GM18951 (cell line): ENCODE data around the gene KIR2DL1.
"Not testable (repeated sequence)": the region's sequence is repeated elsewhere in the genome, so short reads cannot be mapped to it uniquely, and the experiment has no call there.

ENCODE experiments used
- POLR2A ChIP-seq: IDR thresholded peaks from 4 replicates; pipeline ENCODE4 v1.6.1; 2011; ENCODE audit warnings: mild to moderate bottlenecking; ENCODE audit not compliant: insufficient read length, insufficient read depth; ENCODE audit errors: extremely low read depth
- in situ Hi-C: fragments of 300-500 bp; cut with MboI; formaldehyde crosslinking; loops from one replicate; pipeline ENCODE4 v1.12.0; 2022; ENCODE audit warnings: low sequenced_read_pairs, mixed read lengths, inconsistent platforms; ENCODE audit not compliant: unreplicated experiment

Gene KIR2DL1

DNA sequence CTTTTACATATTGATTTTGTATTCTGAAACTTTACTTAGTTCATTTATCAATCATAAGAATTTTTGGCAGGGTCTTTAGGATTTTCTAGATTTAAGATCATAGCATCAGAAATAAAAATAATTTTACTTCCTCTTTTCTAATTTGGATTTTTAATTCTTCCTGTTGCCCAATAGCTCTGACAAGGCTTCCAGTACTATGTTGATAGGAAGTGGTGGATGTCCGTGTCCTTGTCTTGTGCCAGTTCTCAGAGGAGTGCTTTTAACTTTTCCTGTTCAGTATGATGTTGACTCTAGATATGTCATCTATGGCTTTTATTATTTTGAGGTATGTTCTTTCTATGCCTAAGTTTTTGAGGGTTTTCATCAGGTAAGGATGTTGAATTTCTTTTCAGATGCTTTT is 26.2 kb downstream of the KIR2DL1 start:
- in situ Hi-C loops = no loop called here
- no peak for TF ChIP-seq POLR2A

DNA sequence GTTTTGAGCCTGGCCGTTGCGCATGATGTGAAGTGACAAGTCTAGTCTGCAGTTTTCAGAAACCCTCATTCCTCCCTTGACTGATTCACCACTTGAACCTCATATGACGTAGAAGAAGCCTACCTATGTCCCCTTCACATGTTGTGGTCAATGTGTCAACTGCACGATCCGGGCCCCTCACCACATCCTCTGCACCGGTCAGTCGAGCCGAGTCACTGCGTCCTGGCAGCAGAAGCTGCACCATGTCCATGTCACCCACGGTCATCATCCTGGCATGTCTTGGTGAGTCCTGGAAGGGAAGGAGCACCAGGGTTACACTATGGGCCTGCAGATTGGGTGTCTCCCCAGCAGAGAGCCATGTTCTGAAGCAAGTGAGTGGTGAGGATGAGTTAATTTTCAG is 33.8 kb downstream of the KIR2DL1 start, which contains the start of gene KIR2DL4:
TSS of gene KIR2DL4 (plus strand) at position 201 of the 400 bp plus-strand sequence. CDS start at position 243, 42 bp downstream.
- no peak for TF ChIP-seq POLR2A
- in situ Hi-C loops = no loop called here

DNA sequence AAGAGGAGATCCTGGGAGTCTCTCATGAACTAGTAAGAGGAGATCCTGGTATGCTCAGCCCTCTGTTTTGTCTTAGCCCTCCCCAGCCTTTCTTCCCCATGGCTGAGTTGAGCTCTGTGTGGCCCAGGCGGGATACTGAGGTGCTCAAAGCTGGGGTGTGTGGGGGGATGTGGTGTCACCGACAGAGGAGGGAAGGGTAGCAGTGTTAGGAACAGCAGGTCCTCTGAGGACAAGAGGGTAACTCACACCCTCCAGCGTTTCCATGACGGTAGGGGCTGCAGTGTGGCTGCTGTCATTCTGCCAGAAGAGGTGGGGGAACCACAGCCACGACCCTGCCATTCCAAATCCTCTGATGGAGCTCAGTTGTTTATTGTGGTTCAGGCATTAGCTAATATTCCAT is 34.5 kb downstream of the KIR2DL1 start:
- in situ Hi-C loops = no loop called here
- TF ChIP-seq POLR2A = no peak

DNA sequence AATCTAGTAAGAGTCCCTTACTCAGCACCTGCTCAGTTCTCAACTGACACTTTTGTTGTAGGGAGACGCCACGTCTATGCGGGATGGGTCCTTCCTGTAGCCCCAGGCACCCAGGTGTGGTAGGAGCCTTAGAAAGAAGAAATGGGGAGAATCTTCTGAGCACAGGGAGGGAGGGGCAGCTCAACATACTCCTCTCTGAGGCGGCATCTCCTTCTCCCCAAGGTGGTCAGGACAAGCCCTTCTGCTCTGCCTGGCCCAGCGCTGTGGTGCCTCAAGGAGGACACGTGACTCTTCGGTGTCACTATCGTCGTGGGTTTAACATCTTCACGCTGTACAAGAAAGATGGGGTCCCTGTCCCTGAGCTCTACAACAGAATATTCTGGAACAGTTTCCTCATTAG is 35.0 kb downstream of the KIR2DL1 start:
- in situ Hi-C loops = no loop called here

DNA sequence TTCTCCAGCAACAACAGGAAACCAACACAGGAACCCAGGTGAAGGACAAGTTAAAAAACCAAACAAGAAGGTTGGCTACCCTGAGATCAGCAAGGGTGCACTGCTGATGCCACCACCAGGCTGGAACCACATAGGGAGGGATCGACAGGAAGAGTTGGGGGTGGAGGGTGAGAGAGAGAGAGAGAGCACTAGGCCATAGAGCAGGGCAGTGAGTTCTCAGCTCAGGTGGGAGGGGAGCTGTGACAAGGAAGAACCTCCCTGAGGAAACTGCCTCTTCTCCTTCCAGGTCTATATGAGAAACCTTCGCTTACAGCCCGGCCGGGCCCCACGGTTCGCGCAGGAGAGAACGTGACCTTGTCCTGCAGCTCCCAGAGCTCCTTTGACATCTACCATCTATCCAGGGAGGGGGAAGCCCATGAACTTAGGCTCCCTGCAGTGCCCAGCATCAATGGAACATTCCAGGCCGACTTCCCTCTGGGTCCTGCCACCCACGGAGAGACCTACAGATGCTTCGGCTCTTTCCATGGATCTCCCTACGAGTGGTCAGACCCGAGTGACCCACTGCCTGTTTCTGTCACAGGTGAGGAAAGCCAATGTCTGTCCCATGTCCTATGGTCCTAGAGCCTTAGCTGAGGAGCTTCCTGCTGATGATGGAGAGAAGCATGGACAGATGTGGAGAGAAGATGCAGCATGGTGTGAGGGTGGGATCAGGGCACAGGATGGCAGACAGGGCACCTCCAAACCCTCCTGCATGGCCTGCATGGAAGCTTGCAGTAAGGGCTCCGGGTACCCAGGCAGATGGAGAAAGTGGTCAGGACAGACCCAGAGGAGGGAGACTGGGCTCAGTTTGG is 36.3 kb downstream of the KIR2DL1 start:
- in situ Hi-C loops = no loop called here
- TF ChIP-seq POLR2A = no peak

More for the DNA sequence above, 35.0 kb downstream of the KIR2DL1 start:
- TF ChIP-seq POLR2A = no peak

DNA sequence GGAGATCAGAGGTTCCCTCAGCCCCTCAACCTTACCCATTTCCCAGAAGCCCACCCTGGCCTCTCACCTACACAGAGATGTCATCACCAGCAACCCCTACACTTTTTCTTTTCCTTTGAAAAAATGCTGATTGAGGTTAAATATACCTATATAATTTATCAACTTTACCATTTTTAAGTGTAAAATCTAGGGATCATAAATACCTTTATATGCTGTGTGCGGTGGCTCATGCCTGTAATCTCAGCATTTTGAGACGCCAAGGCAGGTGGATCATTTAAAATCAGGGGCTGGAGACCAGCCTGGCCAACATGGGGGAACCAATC is 36.9 kb downstream of the KIR2DL1 start:
- TF ChIP-seq POLR2A = no peak
- in situ Hi-C loops = no loop called here

DNA sequence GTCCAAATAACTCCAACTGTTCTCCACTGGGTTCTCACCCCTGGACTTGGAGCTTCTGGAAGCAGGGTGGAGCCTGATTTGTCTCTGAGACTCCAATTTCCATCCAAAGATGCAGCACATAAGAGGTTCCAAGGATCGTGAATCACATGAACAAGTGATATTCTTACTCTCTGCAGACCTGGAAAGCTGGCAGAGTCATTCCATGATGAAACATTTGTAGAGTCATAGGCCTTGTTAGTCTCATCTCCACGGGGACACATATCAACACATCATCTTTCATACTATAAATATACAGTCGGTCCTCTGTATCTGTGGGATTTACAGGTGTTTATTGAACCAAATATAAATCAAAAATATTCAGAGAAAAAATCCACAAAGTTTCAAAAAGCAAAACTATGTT is 45.0 kb downstream of the KIR2DL1 start:
- in situ Hi-C loops = not testable (repeated sequence)

DNA sequence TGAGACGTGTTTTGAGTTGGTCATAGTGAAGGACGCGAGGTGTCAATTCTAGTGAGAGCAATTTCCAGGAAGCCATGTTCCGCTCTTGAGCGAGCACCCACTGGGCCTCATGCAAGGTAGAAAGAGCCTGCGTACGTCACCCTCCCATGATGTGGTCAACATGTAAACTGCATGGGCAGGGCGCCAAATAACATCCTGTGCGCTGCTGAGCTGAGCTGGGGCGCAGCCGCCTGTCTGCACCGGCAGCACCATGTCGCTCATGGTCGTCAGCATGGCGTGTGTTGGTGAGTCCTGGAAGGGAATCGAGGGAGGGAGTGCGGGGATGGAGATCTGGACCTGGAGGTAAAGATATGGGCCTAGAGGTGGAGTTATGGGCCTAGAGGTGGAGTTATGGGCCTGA is 46.7 kb downstream of the KIR2DL1 start, which contains the start of gene KIR3DL1:
TSS of gene KIR3DL1 (plus strand) at position 218 of the 400 bp plus-strand sequence.
- in situ Hi-C loops = not testable (repeated sequence)

DNA sequence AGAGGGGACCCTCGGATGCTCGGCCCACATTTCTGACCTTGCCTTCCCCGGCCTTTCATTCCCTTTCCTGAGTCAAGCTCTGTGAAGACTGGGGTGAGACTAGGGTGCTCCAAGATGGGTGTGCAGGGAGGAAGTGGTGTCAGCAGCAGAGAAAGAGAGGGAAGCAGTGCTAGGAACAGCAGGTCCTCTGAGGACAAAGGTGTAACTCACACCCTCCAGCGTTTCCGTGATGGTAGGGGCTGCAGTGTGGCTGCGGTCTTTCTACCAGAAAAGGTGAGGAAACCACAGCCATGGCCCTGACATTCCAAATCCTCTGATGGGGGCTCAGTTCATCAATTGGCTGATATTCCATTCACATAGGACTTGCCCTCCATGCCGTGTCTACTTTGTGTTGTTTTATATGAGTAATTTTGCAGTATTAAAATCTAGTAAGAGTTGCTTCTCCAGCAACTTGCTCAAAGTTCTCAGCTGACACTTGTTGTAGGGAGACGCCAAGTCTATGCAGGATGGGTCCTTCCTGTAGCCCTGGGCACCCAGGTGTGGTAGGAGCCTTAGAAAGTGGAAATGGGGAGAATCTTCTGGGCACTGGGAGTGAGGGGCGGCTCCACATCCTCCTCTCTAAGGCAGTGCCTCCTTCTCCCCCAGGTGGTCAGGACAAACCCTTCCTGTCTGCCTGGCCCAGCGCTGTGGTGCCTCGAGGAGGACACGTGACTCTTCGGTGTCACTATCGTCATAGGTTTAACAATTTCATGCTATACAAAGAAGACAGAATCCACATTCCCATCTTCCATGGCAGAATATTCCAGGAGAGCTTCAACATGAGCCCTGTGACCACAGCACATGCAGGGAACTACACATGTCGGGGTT is 48.3 kb downstream of the KIR2DL1 start:
- no peak for TF ChIP-seq POLR2A
- in situ Hi-C loops = no loop called here

DNA sequence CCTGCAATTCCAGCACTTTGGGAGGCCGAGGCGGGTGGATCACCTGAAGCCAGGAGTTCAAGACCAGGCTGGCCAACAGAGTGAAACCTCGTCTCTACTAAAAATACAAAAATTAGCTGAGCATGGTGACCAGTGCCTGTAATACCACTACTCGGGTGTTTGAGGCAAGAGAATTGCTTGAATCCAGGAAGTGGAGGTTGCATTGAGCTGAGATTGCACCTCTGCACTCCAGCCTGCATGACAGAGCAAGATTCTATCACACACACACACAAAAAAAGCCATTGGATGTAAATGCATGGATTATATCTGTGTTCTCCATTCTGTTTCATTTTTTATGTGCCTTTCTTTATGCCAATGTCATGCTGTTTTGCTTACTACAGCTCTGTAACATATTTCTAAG is 54.8 kb downstream of the KIR2DL1 start:
- in situ Hi-C loops = not testable (repeated sequence)

DNA sequence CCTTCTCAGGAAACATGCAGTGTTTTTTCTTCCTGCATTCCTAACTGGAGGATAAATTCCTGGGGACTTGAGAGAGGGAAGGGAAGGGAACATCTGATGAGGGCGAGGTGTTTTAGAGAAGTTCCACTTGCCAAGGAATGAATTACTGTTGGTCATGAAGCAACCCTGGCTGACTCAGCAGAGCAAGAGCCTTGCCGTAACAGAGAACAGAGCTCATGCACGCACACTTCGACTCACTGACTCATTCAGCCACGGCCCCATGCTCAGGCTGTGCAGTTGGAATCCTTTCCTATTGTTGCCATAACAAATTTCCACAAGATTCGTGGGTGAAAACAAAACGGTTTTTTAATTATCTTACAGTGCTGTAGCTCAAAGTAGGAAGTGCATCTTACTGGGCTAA is 55.7 kb downstream of the KIR2DL1 start:
- in situ Hi-C loops = not testable (repeated sequence)

DNA sequence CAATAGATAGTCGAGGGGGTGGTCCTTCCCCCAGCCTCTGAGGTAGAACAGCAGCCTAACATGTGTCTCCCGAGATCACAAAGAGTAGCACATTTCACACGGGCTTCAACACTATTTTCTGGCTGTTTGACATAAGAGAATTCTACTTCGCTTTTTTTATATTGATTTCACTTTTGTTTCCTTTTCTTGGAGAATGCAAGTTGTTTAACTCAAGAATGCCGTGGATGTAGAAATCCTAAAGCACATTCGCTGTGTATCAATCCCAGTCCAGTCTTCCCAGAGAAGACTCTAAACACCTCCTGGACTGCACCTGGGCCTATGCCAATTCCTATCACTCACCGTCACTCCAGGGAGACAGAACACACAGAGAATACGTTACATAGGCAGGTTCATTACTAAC is 58.5 kb downstream of the KIR2DL1 start:
- in situ Hi-C loops = not testable (repeated sequence)

DNA sequence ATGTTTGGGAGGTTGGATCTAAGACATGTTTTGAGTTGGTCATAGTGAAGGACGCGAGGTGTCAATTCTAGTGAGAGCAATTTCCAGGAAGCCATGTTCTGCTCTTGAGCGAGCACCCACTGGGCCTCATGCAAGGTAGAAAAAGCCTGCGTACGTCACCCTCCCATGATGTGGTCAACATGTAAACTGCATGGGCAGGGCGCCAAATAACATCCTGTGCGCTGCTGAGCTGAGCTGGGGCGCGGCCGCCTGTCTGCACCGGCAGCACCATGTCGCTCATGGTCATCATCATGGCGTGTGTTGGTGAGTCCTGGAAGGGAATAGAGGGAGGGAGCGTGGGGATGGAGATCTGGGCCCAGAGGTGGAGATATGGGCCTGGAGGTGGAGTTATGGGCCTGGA is 62.9 kb downstream of the KIR2DL1 start, which contains the start of gene KIR2DS4:
TSS of gene KIR2DS4 (plus strand) at position 181 of the 400 bp plus-strand sequence.
- in situ Hi-C loops = not testable (repeated sequence)
